ENCODE data around the gene SLITRK3. TPM values are rescaled to one million over a fixed set of nuclear protein-coding genes. Genes with fewer than 3 reads are reported as not detected.
"Not testable (repeated sequence)": the region's sequence is repeated elsewhere in the genome, so short reads cannot be mapped to it uniquely, and the experiment has no call there.

The SLITRK3 gene
- polyA plus RNA-seq, 4 donors = 0.22 to 1.2 (median 0.80) TPM

DNA sequence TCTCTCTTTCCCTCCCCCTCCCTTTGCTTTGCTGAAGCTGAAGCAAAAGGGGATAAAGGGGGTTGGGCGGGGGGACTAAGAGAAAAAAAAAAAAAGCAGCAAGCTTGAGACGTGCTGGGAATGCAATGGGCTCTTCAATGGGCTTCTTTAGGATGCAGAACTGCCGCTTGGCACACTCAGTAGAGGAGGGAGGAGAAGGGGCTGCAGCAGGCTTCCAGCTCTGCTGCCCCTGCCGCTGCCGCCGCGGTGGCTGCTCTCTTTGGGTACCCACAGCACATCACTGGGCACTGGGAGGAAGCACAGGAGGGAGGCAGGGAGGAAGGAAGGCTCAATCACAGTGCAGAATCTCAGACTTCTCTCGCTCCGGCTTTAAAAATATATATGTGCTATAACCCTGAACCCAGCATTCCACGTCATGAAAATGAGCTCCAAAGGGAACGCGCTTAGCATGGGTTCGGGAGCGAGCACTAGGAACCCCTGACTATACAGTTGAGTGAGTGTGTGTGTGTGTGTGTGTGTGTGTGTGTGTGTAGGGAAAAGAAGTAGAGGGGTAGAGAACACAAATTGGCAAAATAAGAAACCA, 3.5 kb downstream of the SLITRK3 start:
- DNase-seq (ENCODE audit: low read depth in 4 of 4, low spot score in 3 of 4) = no peak

GRCh38 chr3:165191491-165191890, 4.7 kb downstream of the SLITRK3 start:
- no peak for DNase-seq (ENCODE audit: low read depth in 4 of 4, low spot score in 3 of 4)

- DNase-seq (ENCODE audit: low read depth in 4 of 4, low spot score in 3 of 4) = no peak
Measured at GRCh38 chr3:165188452-165188851, 7.7 kb downstream of the SLITRK3 start.

DNA sequence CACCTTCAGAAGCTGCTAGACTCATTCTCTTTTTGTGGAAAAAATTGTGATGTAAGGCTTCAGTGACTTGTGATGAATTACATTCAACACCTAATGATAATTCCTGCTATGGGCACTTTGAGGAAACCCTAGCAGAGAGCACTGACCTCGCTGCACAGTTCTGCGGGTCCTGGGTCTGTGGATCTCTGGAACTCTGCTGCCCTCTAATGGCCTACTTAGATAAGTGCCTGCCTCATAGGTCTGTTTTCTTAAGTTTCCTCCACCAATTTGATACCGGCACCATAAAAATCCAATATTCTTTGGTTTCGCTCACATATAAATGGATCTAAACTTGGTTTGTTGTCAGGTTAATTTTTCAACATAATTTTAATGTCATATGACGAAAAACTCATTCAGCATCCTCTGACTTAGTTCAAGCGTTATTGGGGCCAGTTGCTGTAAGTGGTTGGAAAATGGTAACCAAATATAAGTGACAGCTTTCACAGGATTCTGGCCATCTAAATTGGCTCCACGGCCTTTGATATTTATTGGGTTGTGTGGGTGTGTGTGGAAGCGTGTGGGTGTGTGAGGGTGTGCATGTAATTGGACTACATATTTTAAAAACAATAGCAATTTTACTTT, 10.4 kb downstream of the SLITRK3 start:
- no peak for DNase-seq (ENCODE audit: low read depth in 4 of 4, low spot score in 3 of 4)

- DNase-seq (ENCODE audit: low read depth in 4 of 4, low spot score in 3 of 4) = no peak
Measured at GRCh38 chr3:165181556-165181955, 14.6 kb downstream of the SLITRK3 start.

DNA sequence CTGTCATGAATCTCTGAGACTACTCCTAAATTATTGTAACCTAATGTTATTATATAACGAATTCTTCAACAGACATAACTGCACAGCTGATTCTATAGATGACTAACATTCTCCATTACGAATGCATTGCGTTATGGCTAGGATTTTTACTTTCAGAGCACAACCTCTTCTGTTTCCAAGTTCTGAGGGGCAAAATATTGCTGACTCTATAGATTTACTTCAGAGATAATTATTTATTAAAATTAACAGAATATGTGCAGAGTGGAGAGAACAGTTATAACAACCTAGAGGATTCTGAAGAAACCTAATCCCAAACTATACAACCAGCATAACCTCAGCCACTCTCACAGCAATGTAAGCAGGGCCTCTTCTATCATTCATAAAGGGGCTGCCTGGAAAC, 25.9 kb downstream of the SLITRK3 start:
- no peak for DNase-seq (ENCODE audit: low read depth in 4 of 4, low spot score in 3 of 4)

DNA sequence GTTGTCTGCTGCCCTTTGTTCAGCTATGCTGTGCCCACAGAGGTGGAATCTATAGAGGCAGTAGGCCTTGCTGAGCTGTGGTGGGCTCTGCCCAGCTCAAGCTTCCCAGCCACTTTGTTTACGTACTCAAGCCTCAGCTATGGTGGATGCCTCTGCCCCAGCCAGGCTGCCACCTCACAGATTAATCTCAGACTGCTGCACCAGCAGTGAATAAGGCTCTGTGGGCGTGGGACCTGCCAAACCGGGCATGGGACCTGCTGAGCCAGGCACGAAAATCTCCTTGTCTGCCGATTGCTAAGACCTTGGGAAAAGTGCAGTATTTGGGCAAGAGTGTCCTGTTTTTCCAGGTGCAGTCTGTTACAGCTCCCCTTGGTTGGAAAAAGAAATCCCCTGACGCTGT, 26.8 kb downstream of the SLITRK3 start:
- no peak for DNase-seq (ENCODE audit: low read depth in 4 of 4, low spot score in 3 of 4)

GRCh38 chr3:165162883-165163282, 33.3 kb downstream of the SLITRK3 start:
- no peak for DNase-seq (ENCODE audit: low read depth in 4 of 4, low spot score in 3 of 4)

DNA sequence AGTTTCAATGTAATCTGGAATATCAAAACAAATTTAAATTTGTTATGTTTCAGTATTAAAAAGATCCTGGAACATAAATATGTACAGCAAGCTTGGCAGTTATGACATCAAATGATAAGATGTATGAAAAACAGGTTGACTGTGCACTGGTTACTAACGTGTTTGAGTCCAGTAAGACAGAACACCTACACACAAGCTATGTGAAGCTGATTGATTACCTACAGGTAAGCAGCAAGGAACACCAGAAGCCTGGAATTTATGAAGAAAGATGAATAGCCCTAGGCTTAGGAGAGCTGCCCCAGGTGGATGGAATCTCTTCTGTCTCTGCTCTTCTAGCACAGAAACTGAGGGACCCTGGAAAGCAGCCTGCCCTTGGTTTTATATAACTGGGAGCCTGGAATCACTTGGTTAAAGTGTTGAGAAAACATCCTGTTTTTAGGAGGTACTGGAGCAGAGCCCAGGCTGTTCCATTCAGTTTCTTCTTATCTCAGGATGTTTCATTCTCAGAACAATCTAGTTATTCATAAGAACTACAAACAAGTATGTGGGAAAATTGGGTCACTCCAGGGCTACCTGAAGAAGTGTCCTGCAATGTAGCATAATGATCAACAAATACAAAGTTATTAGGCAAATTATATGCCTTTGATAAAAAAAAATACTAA, 36.3 kb downstream of the SLITRK3 start:
- no peak for DNase-seq (ENCODE audit: low read depth in 4 of 4, low spot score in 3 of 4)

GRCh38 chr3:165158011-165158410, 38.2 kb downstream of the SLITRK3 start:
- DNase-seq (ENCODE audit: low read depth in 4 of 4, low spot score in 3 of 4) = no peak

DNA sequence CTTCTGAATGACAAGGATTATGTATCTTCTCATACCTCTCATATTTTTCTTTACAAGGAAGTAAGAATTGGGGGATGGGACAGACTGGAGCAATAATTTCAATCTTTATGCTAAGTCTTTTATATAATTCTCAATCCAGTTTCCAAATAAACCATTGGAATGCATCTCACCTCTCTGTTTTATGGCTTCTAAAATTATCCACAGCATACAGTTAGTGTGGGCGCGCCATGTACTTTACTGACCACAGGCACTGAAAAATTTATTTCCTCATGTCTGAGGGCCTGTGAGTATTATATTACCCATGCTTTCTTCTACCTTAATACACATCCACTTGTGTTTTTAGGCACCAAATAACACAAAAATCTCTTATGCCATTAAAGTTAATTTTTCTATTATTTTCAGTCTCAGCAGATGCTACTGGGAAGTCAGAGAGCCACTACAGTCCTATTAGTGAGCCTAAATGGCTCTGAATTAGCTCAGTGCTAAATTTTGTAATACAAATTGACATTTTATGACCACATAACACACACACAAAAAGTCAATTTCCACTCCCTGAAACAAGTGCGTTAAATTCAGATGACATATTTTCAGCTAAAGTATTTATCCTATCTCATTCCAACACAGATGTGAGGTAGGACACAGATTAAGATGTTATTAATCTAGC, 39.3 kb downstream of the SLITRK3 start:
- DNase-seq (ENCODE audit: low read depth in 4 of 4, low spot score in 3 of 4) = no peak

DNA sequence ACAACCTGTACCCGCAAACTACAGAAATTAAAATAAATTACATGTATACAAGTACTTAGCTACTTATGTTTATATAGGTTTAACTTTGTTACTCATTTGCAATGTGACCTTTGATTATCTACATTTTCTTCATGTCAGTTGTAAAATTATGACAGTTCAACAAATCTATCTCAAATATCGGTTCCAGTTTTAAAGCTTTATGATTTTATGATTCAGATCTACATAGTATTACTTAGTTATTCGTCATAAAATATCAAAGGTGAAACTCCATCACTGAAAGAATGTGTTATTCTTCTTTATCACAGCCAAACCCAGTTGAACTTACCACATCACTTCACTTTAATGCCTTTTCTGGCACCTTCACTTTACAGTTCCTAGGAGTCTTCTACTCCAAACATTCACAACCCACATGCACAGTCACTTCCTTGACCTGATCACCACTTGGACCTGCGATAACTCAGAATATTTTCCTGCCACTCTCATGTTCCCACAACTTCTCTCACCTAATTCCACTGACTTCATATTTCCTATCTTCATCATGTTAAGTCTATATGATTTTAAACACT, 47.2 kb downstream of the SLITRK3 start:
- no peak for DNase-seq (ENCODE audit: low read depth in 4 of 4, low spot score in 3 of 4)

DNA sequence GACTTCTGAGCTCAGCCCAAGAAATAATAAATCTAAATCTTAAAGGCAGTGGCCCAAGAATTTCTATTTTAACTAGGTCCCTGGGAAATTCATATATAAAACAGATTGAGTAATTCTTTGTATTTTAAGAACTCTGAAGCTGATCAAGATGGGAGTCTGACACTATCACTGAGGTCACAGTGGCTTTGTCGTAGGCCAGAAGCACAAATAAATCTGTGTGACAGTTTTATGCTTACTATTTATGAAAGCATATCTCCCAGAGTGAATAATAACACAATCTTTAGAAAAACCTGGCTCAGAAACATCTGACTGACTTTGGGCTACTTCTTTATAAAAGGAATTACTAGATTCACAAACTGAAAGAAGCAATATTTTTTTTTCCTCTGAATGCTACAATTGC, 51.9 kb downstream of the SLITRK3 start:
- DNase-seq (ENCODE audit: low read depth in 4 of 4, low spot score in 3 of 4) = no peak

- DNase-seq (ENCODE audit: low read depth in 4 of 4, low spot score in 3 of 4) = not testable (repeated sequence)
Measured at GRCh38 chr3:165139918-165140317, 56.3 kb downstream of the SLITRK3 start.

Other genes starting within 250 kb of the SLITRK3 start
- gene SI, start 117.9 kb downstream of the SLITRK3 start, polyA plus RNA-seq (ENCODE audit: insufficient read length in 4 of 4) = not detected

Data from right renal pelvis (tissue), 4 donors.